SJCRH30 (cell line): Measurements from ENCODE around the gene RING1. TPM values are rescaled to one million over a fixed set of nuclear protein-coding genes. Genes with fewer than 3 reads are reported as not detected.

Experiments used
- DNase-seq, 2 experiments: peaks; one replicate each; pipeline ENCODE4 v3.0.0-alpha.2; 2015 to 2020
- H3K27ac ChIP-seq: fragments of 250-450 bp; sonication (Bioruptor Pico); 2 replicates; pipeline ENCODE4 v1.5.1; 2020; ENCODE audit warnings: mild to moderate bottlenecking, moderate library complexity
- H3K27me3 ChIP-seq: fragments of 250-450 bp; sonication (Bioruptor Pico); 2 replicates; pipeline ENCODE4 v1.5.1; 2020; ENCODE audit warnings: mild to moderate bottlenecking, moderate library complexity
- H3K36me3 ChIP-seq: fragments of 250-450 bp; sonication (Bioruptor Pico); 2 replicates; pipeline ENCODE4 v1.5.1; 2020; ENCODE audit warnings: mild to moderate bottlenecking, moderate library complexity
- H3K4me1 ChIP-seq: fragments of 250-450 bp; sonication (Bioruptor Pico); 2 replicates; pipeline ENCODE4 v1.5.1; 2020; ENCODE audit warnings: mild to moderate bottlenecking, moderate library complexity
- H3K4me3 ChIP-seq: fragments of 250-450 bp; sonication (Bioruptor Pico); 2 replicates; pipeline ENCODE4 v1.5.1; 2020; ENCODE audit warnings: mild to moderate bottlenecking, moderate library complexity
- H3K9me3 ChIP-seq: fragments of 250-450 bp; sonication (Bioruptor Pico); replicated peaks from 2 replicates; pipeline ENCODE4 v1.5.1; 2020; ENCODE audit warnings: mild to moderate bottlenecking, moderate library complexity
- total RNA-seq: library from RNA; depleted of rRNA; stranded (reverse); fragments of >200 nt; shearing (Covaris generic); gene quantifications from 2 replicates; pipeline ENCODE4 v1.2.3, GENCODE V29; 2014

RING1 gene
- total RNA-seq, 1 experiment from 2014 or later: 16.4 TPM

GRCh38 chr6:33169291-33170175 is 38.8 kb upstream of the RING1 start:
- no peaks in the 10 kb centered on the region for H3K9me3 ChIP-seq
- DNase-seq: no peak
- H3K4me1 ChIP-seq: no peaks in the 10 kb centered on the region
- no peaks in the 10 kb centered on the region for H3K27me3 ChIP-seq
- no peaks in the 10 kb centered on the region for H3K36me3 ChIP-seq
- no peak overlapping the region for H3K4me3 ChIP-seq
- H3K27ac ChIP-seq: no peak overlapping the region

GRCh38 chr6:33170176-33171015 is 37.9 kb upstream of the RING1 start:
- Histone ChIP-seq H3K27me3 (no peaks in the 10 kb centered on the region), H3K4me1 (no peaks in the 10 kb centered on the region), H3K27ac (no peak overlapping the region), H3K9me3 (no peaks in the 10 kb centered on the region), H3K36me3 (no peaks in the 10 kb centered on the region), H3K4me3 (no peak overlapping the region)
- DNase-seq: no peak

GRCh38 chr6:33171016-33171879 is 37.1 kb upstream of the RING1 start:
- Histone ChIP-seq H3K9me3 (no peaks in the 10 kb centered on the region), H3K4me1 (no peaks in the 10 kb centered on the region), H3K4me3 (no peak overlapping the region), H3K27ac (no peak overlapping the region), H3K27me3 (no peaks in the 10 kb centered on the region), H3K36me3 (no peaks in the 10 kb centered on the region)
- no peak for DNase-seq

- Histone ChIP-seq H3K4me1 (peaks cover under 1% of the 10 kb centered on the region; the same call in 1 of the 2 replicates), H3K27me3 (no peaks in the 10 kb centered on the region), H3K36me3 (no peaks in the 10 kb centered on the region), H3K27ac (no peak overlapping the region), H3K9me3 (no peaks in the 10 kb centered on the region), H3K4me3 (no peak overlapping the region)
- DNase-seq: no peak
Measured at GRCh38 chr6:33171880-33172687, 36.2 kb upstream of the RING1 start.

- DNase-seq: peak in 1 of 2 experiments; percentile 40
- Histone ChIP-seq H3K9me3 (no peaks in the 10 kb centered on the region), H3K4me1 (peaks cover 8% of the 10 kb centered on the region), H3K27me3 (no peaks in the 10 kb centered on the region), H3K4me3 (no peak overlapping the region), H3K36me3 (no peaks in the 10 kb centered on the region), H3K27ac (no peak overlapping the region)
Measured at GRCh38 chr6:33172688-33173534, 35.4 kb upstream of the RING1 start.

GRCh38 chr6:33173535-33174180 is 34.6 kb upstream of the RING1 start:
- DNase-seq: no peak
- H3K27me3 ChIP-seq: no peaks in the 10 kb centered on the region
- no peak overlapping the region for H3K4me3 ChIP-seq
- no peaks in the 10 kb centered on the region for H3K36me3 ChIP-seq
- H3K4me1 ChIP-seq: peaks cover 14% of the 10 kb centered on the region
- no peaks in the 10 kb centered on the region for H3K9me3 ChIP-seq
- no peak overlapping the region for H3K27ac ChIP-seq

GRCh38 chr6:33174784-33175183 is 33.5 kb upstream of the RING1 start:
- Histone ChIP-seq H3K27ac (no peak overlapping the region), H3K27me3 (no peaks in the 10 kb centered on the region), H3K4me1 (peaks cover 14% of the 10 kb centered on the region), H3K4me3 (no peak overlapping the region), H3K9me3 (no peaks in the 10 kb centered on the region), H3K36me3 (no peaks in the 10 kb centered on the region)
- no peak for DNase-seq

- H3K27me3 ChIP-seq: no peaks in the 10 kb centered on the region
- DNase-seq: no peak
- H3K36me3 ChIP-seq: no peaks in the 10 kb centered on the region
- H3K4me1 ChIP-seq: peaks cover 14% of the 10 kb centered on the region
- no peak overlapping the region for H3K4me3 ChIP-seq
- H3K27ac ChIP-seq: no peak overlapping the region
- H3K9me3 ChIP-seq: no peaks in the 10 kb centered on the region
Measured at GRCh38 chr6:33175436-33176069, 32.7 kb upstream of the RING1 start.

- H3K9me3 ChIP-seq: no peaks in the 10 kb centered on the region
- no peak overlapping the region; the same call in 1 of the 2 replicates for H3K27ac ChIP-seq
- no peak for DNase-seq
- H3K4me1 ChIP-seq: peaks cover 14% of the 10 kb centered on the region
- H3K36me3 ChIP-seq: no peaks in the 10 kb centered on the region
- H3K27me3 ChIP-seq: no peaks in the 10 kb centered on the region
- no peak overlapping the region for H3K4me3 ChIP-seq
Measured at GRCh38 chr6:33176906-33177305, 31.4 kb upstream of the RING1 start.

- H3K4me3 ChIP-seq: peak overlapping the region; percentile 12; the same call in 1 of the 2 replicates
- peak; percentile 88 to 90 for DNase-seq
- H3K4me1 ChIP-seq: peaks cover 14% of the 10 kb centered on the region
- H3K36me3 ChIP-seq: no peaks in the 10 kb centered on the region
- H3K27ac ChIP-seq: peak overlapping the region; percentile 26
- H3K27me3 ChIP-seq: no peaks in the 10 kb centered on the region
- no peaks in the 10 kb centered on the region for H3K9me3 ChIP-seq
Measured at GRCh38 chr6:33177552-33178446, 30.5 kb upstream of the RING1 start.

- no peak overlapping the region for H3K4me3 ChIP-seq
Measured at GRCh38 chr6:33178755-33179475, 29.4 kb upstream of the RING1 start.

More at GRCh38 chr6:33178755-33179475, 29.4 kb upstream of the RING1 start:
- no peaks in the 10 kb centered on the region for H3K27me3 ChIP-seq
- no peaks in the 10 kb centered on the region; the same call in 1 of the 2 replicates for H3K9me3 ChIP-seq
- no peak for DNase-seq
- peaks cover 16% of the 10 kb centered on the region for H3K4me1 ChIP-seq
- no peak overlapping the region for H3K27ac ChIP-seq
- H3K36me3 ChIP-seq: no peaks in the 10 kb centered on the region
